ENCODE data around the gene SLC6A12. TPM values are rescaled to one million over a fixed set of nuclear protein-coding genes. Genes with fewer than 3 reads are reported as not detected.

Gene SLC6A12
- total RNA-seq, 1 experiment from 2014 or later = 0.79 TPM

GRCh38 chr12:198705-199104 is 15.3 kb downstream of the SLC6A12 start (continued):
- TF ChIP-seq, protein P1, sequence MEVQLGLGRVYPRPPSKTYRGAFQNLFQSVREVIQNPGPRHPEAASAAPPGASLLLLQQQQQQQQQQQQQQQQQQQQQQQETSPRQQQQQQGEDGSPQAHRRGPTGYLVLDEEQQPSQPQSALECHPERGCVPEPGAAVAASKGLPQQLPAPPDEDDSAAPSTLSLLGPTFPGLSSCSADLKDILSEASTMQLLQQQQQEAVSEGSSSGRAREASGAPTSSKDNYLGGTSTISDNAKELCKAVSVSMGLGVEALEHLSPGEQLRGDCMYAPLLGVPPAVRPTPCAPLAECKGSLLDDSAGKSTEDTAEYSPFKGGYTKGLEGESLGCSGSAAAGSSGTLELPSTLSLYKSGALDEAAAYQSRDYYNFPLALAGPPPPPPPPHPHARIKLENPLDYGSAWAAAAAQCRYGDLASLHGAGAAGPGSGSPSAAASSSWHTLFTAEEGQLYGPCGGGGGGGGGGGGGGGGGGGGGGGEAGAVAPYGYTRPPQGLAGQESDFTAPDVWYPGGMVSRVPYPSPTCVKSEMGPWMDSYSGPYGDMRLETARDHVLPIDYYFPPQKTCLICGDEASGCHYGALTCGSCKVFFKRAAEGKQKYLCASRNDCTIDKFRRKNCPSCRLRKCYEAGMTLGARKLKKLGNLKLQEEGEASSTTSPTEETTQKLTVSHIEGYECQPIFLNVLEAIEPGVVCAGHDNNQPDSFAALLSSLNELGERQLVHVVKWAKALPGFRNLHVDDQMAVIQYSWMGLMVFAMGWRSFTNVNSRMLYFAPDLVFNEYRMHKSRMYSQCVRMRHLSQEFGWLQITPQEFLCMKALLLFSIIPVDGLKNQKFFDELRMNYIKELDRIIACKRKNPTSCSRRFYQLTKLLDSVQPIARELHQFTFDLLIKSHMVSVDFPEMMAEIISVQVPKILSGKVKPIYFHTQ (CRISPR knock-in tag; IDR thresholded peaks at IDR 0.05) = no peak

DNA sequence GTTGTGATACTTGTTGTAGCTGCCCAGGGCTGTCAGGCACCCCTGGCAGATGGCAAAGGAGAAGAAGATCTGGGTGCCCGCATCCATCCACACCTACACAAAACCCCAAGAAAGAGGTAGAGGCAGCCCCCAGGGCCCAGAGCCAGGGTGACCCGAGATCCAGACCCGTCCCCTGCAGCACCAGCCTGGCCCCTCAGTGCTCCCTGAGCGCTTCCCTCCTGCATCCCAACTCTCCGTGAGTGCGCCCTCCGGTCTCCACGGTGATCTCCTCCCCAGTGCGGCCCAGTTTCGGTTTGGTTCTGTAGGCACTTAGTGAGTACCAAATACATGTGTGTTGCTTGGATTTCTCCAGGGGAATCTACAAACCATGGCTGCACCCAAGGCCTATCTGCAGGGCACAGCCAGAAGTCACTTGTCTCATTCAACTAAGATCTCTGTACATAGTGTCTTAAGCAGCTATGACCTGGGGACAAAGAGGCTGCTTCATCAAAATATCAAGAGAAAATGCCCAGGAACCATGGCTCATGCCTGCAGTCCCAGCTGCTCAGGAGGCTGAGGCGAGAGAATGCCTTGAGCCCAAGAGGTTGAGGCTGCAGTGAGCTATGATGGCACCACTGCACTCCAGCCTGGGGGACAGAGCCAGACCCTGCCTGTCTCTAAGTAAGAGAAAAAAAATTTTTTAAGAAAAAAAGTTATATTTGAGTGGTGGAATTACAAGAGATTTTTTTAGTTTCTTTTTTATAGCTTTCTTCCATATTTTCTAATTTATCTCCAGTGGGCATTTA is 15.9 kb downstream of the SLC6A12 start:
- TF ChIP-seq ETV6 (CRISPR knock-in tag; IDR thresholded peaks at IDR 0.05) (no peak), NFATC4 (CRISPR knock-in tag; IDR thresholded peaks at IDR 0.05) (no peak), FOXP4 (CRISPR knock-in tag; IDR thresholded peaks at IDR 0.05) (no peak), ZNF232 (CRISPR knock-in tag; IDR thresholded peaks at IDR 0.05) (no peak), NR1H2 (CRISPR knock-in tag; IDR thresholded peaks at IDR 0.05) (no peak), MLX (CRISPR knock-in tag; IDR thresholded peaks at IDR 0.05) (no peak), HMGXB4 (CRISPR knock-in tag; IDR thresholded peaks at IDR 0.05) (no peak)
- TF ChIP-seq, protein P2, sequence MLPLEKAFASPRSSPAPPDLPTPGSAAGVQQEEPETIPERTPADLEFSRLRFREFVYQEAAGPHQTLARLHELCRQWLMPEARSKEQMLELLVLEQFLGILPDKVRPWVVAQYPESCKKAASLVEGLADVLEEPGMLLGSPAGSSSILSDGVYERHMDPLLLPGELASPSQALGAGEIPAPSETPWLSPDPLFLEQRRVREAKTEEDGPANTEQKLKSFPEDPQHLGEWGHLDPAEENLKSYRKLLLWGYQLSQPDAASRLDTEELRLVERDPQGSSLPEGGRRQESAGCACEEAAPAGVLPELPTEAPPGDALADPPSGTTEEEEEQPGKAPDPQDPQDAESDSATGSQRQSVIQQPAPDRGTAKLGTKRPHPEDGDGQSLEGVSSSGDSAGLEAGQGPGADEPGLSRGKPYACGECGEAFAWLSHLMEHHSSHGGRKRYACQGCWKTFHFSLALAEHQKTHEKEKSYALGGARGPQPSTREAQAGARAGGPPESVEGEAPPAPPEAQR (CRISPR knock-in tag; IDR thresholded peaks at IDR 0.05) = no peak
- TF ChIP-seq, protein P3, sequence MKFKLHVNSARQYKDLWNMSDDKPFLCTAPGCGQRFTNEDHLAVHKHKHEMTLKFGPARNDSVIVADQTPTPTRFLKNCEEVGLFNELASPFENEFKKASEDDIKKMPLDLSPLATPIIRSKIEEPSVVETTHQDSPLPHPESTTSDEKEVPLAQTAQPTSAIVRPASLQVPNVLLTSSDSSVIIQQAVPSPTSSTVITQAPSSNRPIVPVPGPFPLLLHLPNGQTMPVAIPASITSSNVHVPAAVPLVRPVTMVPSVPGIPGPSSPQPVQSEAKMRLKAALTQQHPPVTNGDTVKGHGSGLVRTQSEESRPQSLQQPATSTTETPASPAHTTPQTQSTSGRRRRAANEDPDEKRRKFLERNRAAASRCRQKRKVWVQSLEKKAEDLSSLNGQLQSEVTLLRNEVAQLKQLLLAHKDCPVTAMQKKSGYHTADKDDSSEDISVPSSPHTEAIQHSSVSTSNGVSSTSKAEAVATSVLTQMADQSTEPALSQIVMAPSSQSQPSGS (CRISPR knock-in tag; IDR thresholded peaks at IDR 0.05; ENCODE audit: borderline replicate concordance, low read depth) = no peak
- H3K9me3 Mint-ChIP-seq = 0 out of 2 replicates have a peak, but pooled peaks cover 5% of the 10 kb centered on the region
- no peaks in the 10 kb centered on the region for H3K36me3 Mint-ChIP-seq
- no peak overlapping the region for H3K4me3 Mint-ChIP-seq
- POLR2A ChIA-PET = no interaction called here
- DNase-seq (ENCODE audit: low spot score) = no peak
- CTCF ChIA-PET = interaction anchor here (0.6 to 4.8 kb wide), 11 partner anchors 9 to 92 kb away, joined by 3 to 42 read pairs (median 5); no protein-coding TSS in a partner anchor
- H3K27me3 Mint-ChIP-seq (ENCODE audit: low read depth) = peaks cover 29% of the 10 kb centered on the region
- peaks cover 21% of the 10 kb centered on the region for H3K4me1 Mint-ChIP-seq
- ATAC-seq = no peak
- H3K27ac Mint-ChIP-seq = no peak overlapping the region

DNA sequence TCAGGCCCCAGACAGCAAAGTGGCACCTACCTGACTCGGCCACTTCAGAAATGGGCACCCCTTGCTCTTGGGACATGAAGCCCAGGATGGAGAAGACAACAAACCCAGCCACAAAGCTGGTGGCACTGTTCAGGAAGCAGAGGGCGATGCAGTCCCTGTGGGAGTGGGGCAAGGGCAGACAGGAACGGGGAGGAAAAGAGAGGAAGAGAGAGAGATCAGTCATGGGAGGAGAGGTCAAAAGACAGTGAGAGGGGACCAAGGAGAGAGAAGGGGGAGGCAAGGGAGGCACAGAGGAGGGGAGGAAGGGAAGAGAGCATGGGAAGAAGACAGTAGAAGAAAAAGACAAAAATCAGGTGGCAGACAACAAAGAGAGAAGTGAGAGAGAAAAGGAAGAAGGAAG is 16.6 kb downstream of the SLC6A12 start:
- no peak overlapping the region for H3K27ac Mint-ChIP-seq
- ChIA-PET CTCF (no interaction called here), POLR2A (no interaction called here)
- H3K36me3 Mint-ChIP-seq = no peaks in the 10 kb centered on the region
- H3K27me3 Mint-ChIP-seq (ENCODE audit: low read depth) = peaks cover 21% of the 10 kb centered on the region
- H3K4me3 Mint-ChIP-seq = no peak overlapping the region
- ATAC-seq (no peak), DNase-seq (ENCODE audit: low spot score) (no peak)
- 0 out of 2 replicates have a peak, but pooled peaks cover 5% of the 10 kb centered on the region for H3K9me3 Mint-ChIP-seq
- peaks cover 16% of the 10 kb centered on the region for H3K4me1 Mint-ChIP-seq
- TF ChIP-seq, protein P4, sequence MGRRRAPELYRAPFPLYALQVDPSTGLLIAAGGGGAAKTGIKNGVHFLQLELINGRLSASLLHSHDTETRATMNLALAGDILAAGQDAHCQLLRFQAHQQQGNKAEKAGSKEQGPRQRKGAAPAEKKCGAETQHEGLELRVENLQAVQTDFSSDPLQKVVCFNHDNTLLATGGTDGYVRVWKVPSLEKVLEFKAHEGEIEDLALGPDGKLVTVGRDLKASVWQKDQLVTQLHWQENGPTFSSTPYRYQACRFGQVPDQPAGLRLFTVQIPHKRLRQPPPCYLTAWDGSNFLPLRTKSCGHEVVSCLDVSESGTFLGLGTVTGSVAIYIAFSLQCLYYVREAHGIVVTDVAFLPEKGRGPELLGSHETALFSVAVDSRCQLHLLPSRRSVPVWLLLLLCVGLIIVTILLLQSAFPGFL (CRISPR knock-in tag; IDR thresholded peaks at IDR 0.05; ENCODE audit: borderline replicate concordance) = no peak
- no peak for TF ChIP-seq MXD4 (CRISPR knock-in tag; IDR thresholded peaks at IDR 0.05; ENCODE audit: borderline replicate concordance)
- TF ChIP-seq ELF4 (CRISPR knock-in tag; IDR thresholded peaks at IDR 0.05; ENCODE audit: low read depth) = no peak
- no peak for TF ChIP-seq ZNF263 (CRISPR knock-in tag; IDR thresholded peaks at IDR 0.05; ENCODE audit: low read depth)
- TF ChIP-seq RELA (CRISPR knock-in tag; IDR thresholded peaks at IDR 0.05; ENCODE audit: borderline replicate concordance) = no peak
- TF ChIP-seq, protein P5, sequence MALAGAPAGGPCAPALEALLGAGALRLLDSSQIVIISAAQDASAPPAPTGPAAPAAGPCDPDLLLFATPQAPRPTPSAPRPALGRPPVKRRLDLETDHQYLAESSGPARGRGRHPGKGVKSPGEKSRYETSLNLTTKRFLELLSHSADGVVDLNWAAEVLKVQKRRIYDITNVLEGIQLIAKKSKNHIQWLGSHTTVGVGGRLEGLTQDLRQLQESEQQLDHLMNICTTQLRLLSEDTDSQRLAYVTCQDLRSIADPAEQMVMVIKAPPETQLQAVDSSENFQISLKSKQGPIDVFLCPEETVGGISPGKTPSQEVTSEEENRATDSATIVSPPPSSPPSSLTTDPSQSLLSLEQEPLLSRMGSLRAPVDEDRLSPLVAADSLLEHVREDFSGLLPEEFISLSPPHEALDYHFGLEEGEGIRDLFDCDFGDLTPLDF (CRISPR knock-in tag; IDR thresholded peaks at IDR 0.05) = no peak
- TF ChIP-seq NFATC4 (CRISPR knock-in tag; IDR thresholded peaks at IDR 0.05) = no peak
